Muscle of leg (tissue), 11 donors: ENCODE data around the gene FGGY. TPM values are rescaled to one million over a fixed set of nuclear protein-coding genes. Genes with fewer than 3 reads are reported as not detected.
A peak's percentile ranks its signal among the peaks of the same experiment; 100 is the strongest.
"Not testable (repeated sequence)": the region's sequence is repeated elsewhere in the genome, so short reads cannot be mapped to it uniquely, and the experiment has no call there.

ENCODE experiments used
- DNase-seq: peaks from one replicate; pipeline ENCODE4 v3.0.0; 2013
- H3K27ac ChIP-seq: one replicate; pipeline ENCODE4 v1.5.1; 2013; ENCODE audit warnings: mild to moderate bottlenecking, low read length, control low read depth
- H3K27me3 ChIP-seq: one replicate; pipeline ENCODE4 v1.6.1; 2013; ENCODE audit warnings: low read length; ENCODE audit not compliant: control insufficient read depth, insufficient read depth
- H3K36me3 ChIP-seq: one replicate; pipeline ENCODE4 v1.6.1; 2013; ENCODE audit warnings: low read length; ENCODE audit not compliant: control insufficient read depth, insufficient read depth
- H3K4me1 ChIP-seq: one replicate; pipeline ENCODE4 v1.6.1; 2013; ENCODE audit warnings: low read length; ENCODE audit not compliant: control insufficient read depth, insufficient read depth
- H3K4me3 ChIP-seq: one replicate; pipeline ENCODE4 v1.5.1; 2013; ENCODE audit warnings: low read length, control low read depth
- H3K9me3 ChIP-seq: replicated peaks from 2 replicates; pipeline ENCODE4 v1.6.1; 2013; ENCODE audit warnings: low read depth, low read length; ENCODE audit not compliant: control insufficient read depth
- WGBS: methylation state at CpG from one replicate; pipeline ENCODE4 v1.1.5; 2013; ENCODE audit warnings: missing lambda C conversion rate; ENCODE audit not compliant: insufficient coverage; 5-methylcytosine and 5-hydroxymethylcytosine counted together
- polyA plus RNA-seq, 8 donors: library from polyadenylated mRNA; unstranded; fragments of 120-200 nt; gene quantifications; one replicate each; pipeline versions ENCODE4 v1.2.1 to v1.2.3, GENCODE V29; 2013; ENCODE audit warnings: inconsistent platforms in 1 of 8, low replicate concordance in 1 of 8; ENCODE audit not compliant: insufficient read length in 8 of 8, insufficient read depth in 1 of 8
- total RNA-seq: library from RNA; stranded (reverse); fragments of 120-200 nt; gene quantifications from one replicate; pipeline ENCODE4 v1.2.4, GENCODE V29; 2013

The FGGY gene
- total and polyA plus RNA-seq, 9 donors = 8.0 to 23.7 (median 12.7) TPM

GRCh38 chr1:59706303-59706599 lies 409.4 kb downstream of the FGGY start:
- H3K36me3 ChIP-seq = no peaks in the 10 kb centered on the region
- no peak for DNase-seq
- H3K4me3 ChIP-seq = no peak overlapping the region
- H3K4me1 ChIP-seq = peaks cover 30% of the 10 kb centered on the region
- H3K27ac ChIP-seq = no peak overlapping the region
- no peaks in the 10 kb centered on the region for H3K9me3 ChIP-seq
- H3K27me3 ChIP-seq = no peaks in the 10 kb centered on the region

- H3K27me3 ChIP-seq = no peaks in the 10 kb centered on the region
- H3K9me3 ChIP-seq = no peaks in the 10 kb centered on the region
- no peak overlapping the region for H3K4me3 ChIP-seq
- whole genome bisulfite sequencing = 80% methylated on average over 1 of the region's 7 CpGs
- DNase-seq = peak; percentile 78
- H3K36me3 ChIP-seq = no peaks in the 10 kb centered on the region
- H3K4me1 ChIP-seq = peaks cover 30% of the 10 kb centered on the region
- peak overlapping the region; percentile 3 for H3K27ac ChIP-seq
Measured at GRCh38 chr1:59707178-59707791, 410.4 kb downstream of the FGGY start.

GRCh38 chr1:59709333-59709732 lies 412.4 kb downstream of the FGGY start:
- no peak for DNase-seq
- Histone ChIP-seq H3K27me3 (no peaks in the 10 kb centered on the region), H3K9me3 (no peaks in the 10 kb centered on the region), H3K27ac (no peak overlapping the region), H3K4me1 (peaks cover 32% of the 10 kb centered on the region), H3K4me3 (no peak overlapping the region), H3K36me3 (no peaks in the 10 kb centered on the region)
- 80% methylated on average over 1 of the region's 3 CpGs for WGBS

- not testable (repeated sequence) for H3K4me3 ChIP-seq, H3K27me3 ChIP-seq, DNase-seq, H3K9me3 ChIP-seq, H3K27ac ChIP-seq, H3K36me3 ChIP-seq
- H3K4me1 ChIP-seq = peaks cover 30% of the 10 kb centered on the region
- WGBS = no CpG with 5 or more reads among the region's 2 CpGs
Measured at GRCh38 chr1:59710920-59711319, 414.0 kb downstream of the FGGY start.

GRCh38 chr1:59714219-59714618 lies 417.3 kb downstream of the FGGY start:
- Histone ChIP-seq H3K4me1 (peaks cover 28% of the 10 kb centered on the region), H3K4me3 (no peak overlapping the region), H3K36me3 (no peaks in the 10 kb centered on the region), H3K27me3 (no peaks in the 10 kb centered on the region), H3K9me3 (no peaks in the 10 kb centered on the region), H3K27ac (peak overlapping the region; percentile 32)
- no peak for DNase-seq

- Histone ChIP-seq H3K4me1 (peaks cover 22% of the 10 kb centered on the region), H3K4me3 (no peak overlapping the region), H3K9me3 (no peaks in the 10 kb centered on the region), H3K27ac (peak overlapping the region; percentile 62), H3K27me3 (no peaks in the 10 kb centered on the region), H3K36me3 (no peaks in the 10 kb centered on the region)
- peak; percentile 71 for DNase-seq
- WGBS = no CpG with 5 or more reads among the region's 1 CpG
Measured at GRCh38 chr1:59714966-59715365, 418.1 kb downstream of the FGGY start.

GRCh38 chr1:59716832-59717231 lies 419.9 kb downstream of the FGGY start:
- WGBS = 20% methylated on average over 1 of the region's 3 CpGs
- no peak overlapping the region for H3K27ac ChIP-seq

GRCh38 chr1:59718064-59718988 lies 421.4 kb downstream of the FGGY start:
- Histone ChIP-seq H3K27me3 (no peaks in the 10 kb centered on the region), H3K9me3 (no peaks in the 10 kb centered on the region), H3K4me1 (peaks cover 22% of the 10 kb centered on the region), H3K4me3 (no peak overlapping the region), H3K27ac (peak overlapping the region; percentile 62), H3K36me3 (no peaks in the 10 kb centered on the region)
- DNase-seq = no peak
- 97% methylated on average over 2 of the region's 7 CpGs for WGBS

More at GRCh38 chr1:59716832-59717231, 419.9 kb downstream of the FGGY start:
- peaks cover 22% of the 10 kb centered on the region for H3K4me1 ChIP-seq
- H3K9me3 ChIP-seq = no peaks in the 10 kb centered on the region
- no peaks in the 10 kb centered on the region for H3K27me3 ChIP-seq
- DNase-seq = no peak
- H3K4me3 ChIP-seq = no peak overlapping the region
- no peaks in the 10 kb centered on the region for H3K36me3 ChIP-seq

GRCh38 chr1:59718989-59719360 lies 422.1 kb downstream of the FGGY start:
- Histone ChIP-seq H3K4me3 (no peak overlapping the region), H3K27me3 (no peaks in the 10 kb centered on the region), H3K4me1 (peaks cover 22% of the 10 kb centered on the region), H3K27ac (peak overlapping the region; percentile 62), H3K36me3 (no peaks in the 10 kb centered on the region), H3K9me3 (no peaks in the 10 kb centered on the region)
- peak; percentile 64 for DNase-seq

- H3K4me3 ChIP-seq = no peak overlapping the region
- WGBS = 45% methylated on average over 4 of the region's 5 CpGs
- no peaks in the 10 kb centered on the region for H3K9me3 ChIP-seq
- H3K36me3 ChIP-seq = no peaks in the 10 kb centered on the region
- H3K27me3 ChIP-seq = no peaks in the 10 kb centered on the region
- no peak overlapping the region for H3K27ac ChIP-seq
- no peak for DNase-seq
- H3K4me1 ChIP-seq = peaks cover 16% of the 10 kb centered on the region
Measured at GRCh38 chr1:59720326-59721115, 423.6 kb downstream of the FGGY start.
